Measurements from ENCODE around the gene RTEL1.

RTEL1 gene

DNA sequence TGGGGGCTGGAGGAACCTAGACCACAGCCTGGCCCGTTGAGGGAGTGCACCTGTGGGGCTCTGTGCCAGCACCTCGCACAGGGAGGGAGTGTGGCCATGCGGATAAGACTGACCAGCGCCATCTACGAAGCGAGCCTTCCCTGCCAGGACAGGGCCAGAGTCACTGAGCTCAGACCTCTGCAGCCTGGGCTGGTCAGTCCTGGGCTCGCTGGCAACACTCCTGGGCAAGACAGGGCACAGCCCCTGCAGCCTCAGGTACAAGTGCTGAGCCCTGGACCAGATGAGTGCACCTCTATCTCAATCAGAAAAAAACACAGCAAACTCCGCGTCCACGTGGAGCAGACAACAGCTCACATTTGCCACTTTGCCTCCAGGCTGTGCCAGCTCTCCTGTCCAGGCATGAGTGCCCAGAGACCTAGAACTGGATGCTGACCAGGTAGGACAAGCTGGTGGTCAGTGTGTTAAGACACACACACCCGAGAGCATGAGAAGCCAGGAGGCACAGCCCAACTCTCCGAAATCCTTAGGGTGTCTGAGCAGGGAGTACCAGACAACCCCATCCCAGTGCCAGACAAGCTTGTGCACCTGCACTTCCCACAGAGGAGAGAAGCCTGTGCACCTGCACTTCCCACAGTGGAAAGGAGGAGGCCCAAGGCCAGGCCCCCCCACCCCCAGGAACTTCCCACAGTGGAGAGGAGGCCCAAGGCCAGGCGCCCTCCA, 44.8 kb downstream of the RTEL1 start:
- no peak overlapping the region for H3K4me3 ChIP-seq (ENCODE audit: low read depth, low read length)

DNA sequence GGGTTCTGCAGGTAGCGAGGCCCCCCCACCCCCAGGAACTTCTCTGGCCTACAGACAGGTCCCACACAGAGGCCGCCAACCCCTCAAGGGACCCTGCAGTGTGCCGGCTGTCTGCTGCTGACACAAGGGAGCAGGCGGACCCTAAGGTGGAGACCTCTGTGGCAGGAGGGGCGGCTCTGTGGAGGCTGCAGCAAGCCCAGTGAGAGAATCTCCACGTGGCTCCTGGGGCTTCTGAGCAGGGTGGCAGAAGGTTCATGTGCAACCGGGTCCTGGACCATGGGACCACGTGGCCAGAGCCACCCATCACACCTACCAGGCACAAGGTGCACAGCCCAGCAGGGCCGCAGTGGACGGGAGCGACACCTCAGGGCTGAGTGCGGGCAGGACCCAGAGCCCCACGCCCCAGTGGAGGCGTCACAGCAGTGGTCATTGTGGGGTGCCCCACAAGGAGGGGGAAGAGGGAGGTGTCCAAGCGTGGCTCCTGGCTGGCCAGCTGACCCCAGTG, 45.4 kb downstream of the RTEL1 start:
- TF ChIP-seq, protein P1, sequence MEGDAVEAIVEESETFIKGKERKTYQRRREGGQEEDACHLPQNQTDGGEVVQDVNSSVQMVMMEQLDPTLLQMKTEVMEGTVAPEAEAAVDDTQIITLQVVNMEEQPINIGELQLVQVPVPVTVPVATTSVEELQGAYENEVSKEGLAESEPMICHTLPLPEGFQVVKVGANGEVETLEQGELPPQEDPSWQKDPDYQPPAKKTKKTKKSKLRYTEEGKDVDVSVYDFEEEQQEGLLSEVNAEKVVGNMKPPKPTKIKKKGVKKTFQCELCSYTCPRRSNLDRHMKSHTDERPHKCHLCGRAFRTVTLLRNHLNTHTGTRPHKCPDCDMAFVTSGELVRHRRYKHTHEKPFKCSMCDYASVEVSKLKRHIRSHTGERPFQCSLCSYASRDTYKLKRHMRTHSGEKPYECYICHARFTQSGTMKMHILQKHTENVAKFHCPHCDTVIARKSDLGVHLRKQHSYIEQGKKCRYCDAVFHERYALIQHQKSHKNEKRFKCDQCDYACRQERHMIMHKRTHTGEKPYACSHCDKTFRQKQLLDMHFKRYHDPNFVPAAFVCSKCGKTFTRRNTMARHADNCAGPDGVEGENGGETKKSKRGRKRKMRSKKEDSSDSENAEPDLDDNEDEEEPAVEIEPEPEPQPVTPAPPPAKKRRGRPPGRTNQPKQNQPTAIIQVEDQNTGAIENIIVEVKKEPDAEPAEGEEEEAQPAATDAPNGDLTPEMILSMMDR (IDR thresholded peaks at IDR 0.05; ENCODE audit: low read depth, low read length), result no peak
- H3K4me3 ChIP-seq (ENCODE audit: low read depth, low read length), result no peak overlapping the region

More for the DNA sequence above, 44.8 kb downstream of the RTEL1 start:
- TF ChIP-seq, protein P1 (IDR thresholded peaks at IDR 0.05; ENCODE audit: low read depth, low read length), result no peak

DNA sequence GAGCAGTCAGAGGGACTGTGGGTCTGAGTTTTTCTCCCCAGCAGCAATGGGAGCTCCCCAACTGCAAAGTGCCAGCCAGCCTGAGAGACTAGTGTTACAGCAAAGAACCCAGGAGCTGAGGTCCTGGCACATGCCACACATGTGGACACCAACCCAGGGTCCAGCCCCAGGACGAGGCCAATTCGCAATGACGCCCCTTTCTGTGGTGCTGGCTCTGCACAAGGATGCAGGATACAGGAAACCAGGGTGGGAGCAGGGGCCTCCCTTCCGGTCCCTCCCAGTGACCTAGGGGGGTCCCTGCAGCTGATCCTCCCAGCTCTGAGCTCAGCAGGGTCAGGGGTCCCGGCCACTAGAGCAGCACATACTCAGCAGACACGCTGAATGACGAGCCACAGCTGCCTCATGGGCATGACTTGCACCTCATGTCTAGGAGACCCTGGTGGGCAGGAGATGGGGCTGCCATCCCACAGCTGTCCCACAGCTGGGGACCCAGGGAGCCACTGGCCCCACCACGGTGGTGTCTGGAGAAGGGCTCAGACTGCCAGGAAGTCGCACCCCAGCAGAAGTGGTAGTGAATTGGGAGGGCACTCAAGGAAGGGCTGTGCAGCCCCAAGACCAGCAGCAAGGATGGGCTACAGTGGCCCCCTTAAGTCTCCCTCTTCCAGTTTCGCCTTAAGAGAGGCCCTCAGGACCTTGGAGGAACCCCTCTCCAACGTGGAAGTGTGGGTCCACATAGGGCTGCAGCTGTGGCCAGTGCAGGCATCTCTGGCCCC, 46.0 kb downstream of the RTEL1 start:
- TF ChIP-seq, protein P1 (IDR thresholded peaks at IDR 0.05; ENCODE audit: low read depth, low read length), result no peak
- no peak overlapping the region for H3K4me3 ChIP-seq (ENCODE audit: low read depth, low read length)

DNA sequence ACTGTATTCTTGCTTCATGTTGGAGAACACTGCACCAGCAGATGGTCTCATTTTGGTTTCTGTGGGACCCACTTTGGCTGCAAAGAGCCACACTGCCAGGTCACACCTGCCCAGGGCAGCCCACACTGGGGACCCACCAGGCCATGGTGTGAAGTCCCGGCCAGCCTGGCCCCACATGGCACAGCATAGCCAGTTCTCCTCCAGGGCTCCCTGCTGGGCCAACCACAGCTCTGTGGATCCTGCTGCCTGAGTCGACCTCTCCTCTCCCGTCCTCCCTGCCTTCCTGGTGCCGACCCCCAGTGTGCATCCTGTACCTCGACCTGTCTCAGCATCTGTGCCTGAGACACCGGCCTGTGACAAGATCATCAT, 46.6 kb downstream of the RTEL1 start:
- TF ChIP-seq, protein P1 (IDR thresholded peaks at IDR 0.05; ENCODE audit: low read depth, low read length), result no peak
- H3K4me3 ChIP-seq (ENCODE audit: low read depth, low read length), result no peak overlapping the region

DNA sequence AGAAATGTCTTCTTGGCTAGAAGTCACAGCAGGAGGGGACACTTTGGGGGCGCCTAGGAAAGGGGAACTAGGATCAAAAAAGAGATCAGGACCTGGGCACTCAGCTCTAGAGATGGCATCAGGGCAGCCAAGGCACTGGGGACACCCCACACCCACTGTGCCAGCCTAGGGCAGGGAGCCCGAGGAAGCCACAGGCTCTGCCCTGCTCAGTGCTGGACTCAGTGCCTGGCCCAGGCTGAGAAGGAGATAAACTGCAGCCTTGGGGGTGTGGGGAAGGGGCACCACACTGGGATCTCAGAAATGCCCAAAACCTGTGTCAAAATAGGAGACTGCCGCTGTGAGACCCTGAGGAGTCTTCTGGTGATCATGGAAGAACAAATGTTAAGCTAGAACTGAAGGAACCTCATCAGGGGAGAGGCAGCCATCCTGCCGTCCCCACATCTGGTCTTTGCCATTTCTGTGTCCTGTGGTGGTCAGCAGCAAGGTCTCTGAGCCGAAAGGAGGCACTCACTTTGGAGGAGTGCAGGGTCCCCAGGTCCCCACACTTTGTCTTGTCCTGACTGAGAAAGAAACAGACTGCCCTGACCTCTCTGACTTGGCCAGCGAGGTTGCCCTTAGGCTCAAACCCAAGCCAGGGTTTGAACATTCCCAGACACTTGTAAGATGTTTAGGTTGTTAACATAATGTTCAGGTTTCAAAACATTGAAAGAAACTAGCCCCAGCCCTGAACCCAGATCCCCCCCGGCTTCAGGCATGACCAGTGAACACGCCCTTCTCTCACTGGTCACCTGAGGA, 47.3 kb downstream of the RTEL1 start:
- no peak overlapping the region for H3K4me3 ChIP-seq (ENCODE audit: low read depth, low read length)
- TF ChIP-seq, protein P1 (IDR thresholded peaks at IDR 0.05; ENCODE audit: low read depth, low read length), result no peak

DNA sequence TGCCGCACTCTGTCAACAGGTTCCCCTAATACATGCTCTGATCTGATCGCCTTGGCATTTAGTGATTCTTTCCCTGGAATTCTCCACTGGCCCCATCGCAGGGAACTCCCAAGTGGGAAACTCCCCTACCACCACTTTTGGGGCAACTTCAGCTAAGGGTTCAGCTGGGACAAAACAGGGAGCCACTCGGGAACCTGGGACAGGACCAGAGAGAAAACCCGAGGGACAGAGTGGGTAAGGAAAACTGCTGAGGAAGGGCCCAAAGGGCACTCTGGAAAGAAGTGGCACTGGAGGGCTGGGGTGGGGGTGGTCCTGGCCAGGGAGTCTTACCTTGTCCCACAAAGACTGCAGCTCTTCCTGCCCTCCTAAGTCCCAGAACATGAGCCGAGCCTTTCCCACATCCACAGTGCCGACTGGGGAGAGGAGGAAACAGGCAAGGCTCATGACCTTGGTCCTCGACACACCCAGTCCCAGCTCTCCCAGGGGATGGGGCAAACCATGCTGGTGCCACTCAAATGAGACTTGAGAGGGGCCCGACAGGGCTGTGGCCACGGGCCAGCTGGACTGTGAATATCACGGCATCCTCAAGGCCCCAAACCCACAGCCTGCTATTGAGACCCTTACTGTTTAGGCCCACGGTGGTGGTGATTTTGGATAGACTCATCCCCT, 48.0 kb downstream of the RTEL1 start:
- TF ChIP-seq, protein P1 (IDR thresholded peaks at IDR 0.05; ENCODE audit: low read depth, low read length), result no peak
- peak overlapping the region; percentile 87 for H3K4me3 ChIP-seq (ENCODE audit: low read depth, low read length)
